ENCODE data around the gene AP5S1.

DNA sequence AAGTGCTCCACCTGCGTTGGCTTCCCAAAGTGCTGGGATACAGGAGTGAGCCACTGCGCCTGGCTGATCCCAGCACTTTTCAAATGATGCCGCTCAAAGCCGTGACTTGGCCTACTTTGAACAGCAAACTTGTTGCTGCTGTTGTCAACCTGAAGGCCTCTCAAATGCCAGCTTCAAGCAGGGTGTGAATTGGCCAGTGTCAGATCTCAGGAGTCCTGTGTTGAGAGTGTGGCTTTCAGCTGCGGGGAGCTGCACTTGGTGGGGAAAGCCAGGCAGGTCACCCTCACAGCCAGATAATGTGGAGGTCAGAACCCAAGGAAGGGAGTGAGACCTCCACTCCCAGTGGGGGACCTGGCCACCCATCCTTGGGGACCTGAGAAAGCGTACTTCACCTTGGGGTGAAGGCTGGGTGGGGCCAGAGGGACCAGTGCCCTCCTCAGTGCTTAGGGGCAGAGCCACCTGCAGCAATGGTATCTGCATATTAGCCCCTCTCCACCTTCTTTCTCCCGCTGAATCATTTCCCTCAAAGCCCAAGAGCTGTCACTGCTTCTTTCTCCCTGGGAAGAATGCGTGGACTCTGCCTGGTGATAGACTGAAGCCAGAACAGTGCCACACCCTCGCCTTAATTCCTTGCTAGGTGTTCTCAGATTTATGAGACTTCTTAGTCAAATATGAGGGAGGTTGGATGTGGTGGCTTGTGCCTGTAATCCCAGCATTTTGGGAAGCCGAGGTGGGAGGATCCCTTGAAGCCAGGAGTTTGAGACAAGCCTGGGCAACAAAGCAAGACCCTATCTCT, 49.7 kb downstream of the AP5S1 start:
- TF ChIP-seq, protein P1, sequence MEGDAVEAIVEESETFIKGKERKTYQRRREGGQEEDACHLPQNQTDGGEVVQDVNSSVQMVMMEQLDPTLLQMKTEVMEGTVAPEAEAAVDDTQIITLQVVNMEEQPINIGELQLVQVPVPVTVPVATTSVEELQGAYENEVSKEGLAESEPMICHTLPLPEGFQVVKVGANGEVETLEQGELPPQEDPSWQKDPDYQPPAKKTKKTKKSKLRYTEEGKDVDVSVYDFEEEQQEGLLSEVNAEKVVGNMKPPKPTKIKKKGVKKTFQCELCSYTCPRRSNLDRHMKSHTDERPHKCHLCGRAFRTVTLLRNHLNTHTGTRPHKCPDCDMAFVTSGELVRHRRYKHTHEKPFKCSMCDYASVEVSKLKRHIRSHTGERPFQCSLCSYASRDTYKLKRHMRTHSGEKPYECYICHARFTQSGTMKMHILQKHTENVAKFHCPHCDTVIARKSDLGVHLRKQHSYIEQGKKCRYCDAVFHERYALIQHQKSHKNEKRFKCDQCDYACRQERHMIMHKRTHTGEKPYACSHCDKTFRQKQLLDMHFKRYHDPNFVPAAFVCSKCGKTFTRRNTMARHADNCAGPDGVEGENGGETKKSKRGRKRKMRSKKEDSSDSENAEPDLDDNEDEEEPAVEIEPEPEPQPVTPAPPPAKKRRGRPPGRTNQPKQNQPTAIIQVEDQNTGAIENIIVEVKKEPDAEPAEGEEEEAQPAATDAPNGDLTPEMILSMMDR (IDR thresholded peaks at IDR 0.05; ENCODE audit: borderline replicate concordance, extremely low read depth, low read length, poor library complexity, severe bottlenecking) = no peak
- TF ChIP-seq EZH2 (IDR thresholded peaks at IDR 0.05; ENCODE audit: borderline replicate concordance, low read depth, low read length, severe bottlenecking) = no peak

Data from DND-41 (cell line).